HG02610 (cell line): ENCODE results near the gene MAGI1.

ENCODE experiments used
- ATAC-seq: cut with Tn5 transposase; IDR thresholded peaks from one replicate; pipeline ENCODE4 v1.9.1; 2021; ENCODE audit warnings: mild to moderate bottlenecking, moderate library complexity; ENCODE audit not compliant: unreplicated experiment

MAGI1 gene

GRCh38 chr3:65352951-65353350, 685.8 kb downstream of the MAGI1 start:
- ATAC-seq, result no peak

GRCh38 chr3:65351753-65352152, 687.0 kb downstream of the MAGI1 start:
- no peak for ATAC-seq

GRCh38 chr3:65350801-65351476, 687.8 kb downstream of the MAGI1 start:
- ATAC-seq, result no peak

- no peak for ATAC-seq
Observed at GRCh38 chr3:65348398-65348995, 690.2 kb downstream of the MAGI1 start.

GRCh38 chr3:65347166-65347565, 691.6 kb downstream of the MAGI1 start:
- no peak for ATAC-seq

GRCh38 chr3:65344846-65345245, 693.9 kb downstream of the MAGI1 start:
- no peak for ATAC-seq

- no peak for ATAC-seq
Observed at GRCh38 chr3:65344444-65344843, 694.3 kb downstream of the MAGI1 start.

- no peak for ATAC-seq
Observed at GRCh38 chr3:65343736-65344135, 695.0 kb downstream of the MAGI1 start.

GRCh38 chr3:65343026-65343425, 695.7 kb downstream of the MAGI1 start:
- ATAC-seq, result no peak

- ATAC-seq, result peak; percentile 72
Observed at GRCh38 chr3:65342084-65342683, 696.5 kb downstream of the MAGI1 start.

- no peak for ATAC-seq
Observed at GRCh38 chr3:65339192-65339740, 699.5 kb downstream of the MAGI1 start.

GRCh38 chr3:65338571-65338970, 700.1 kb downstream of the MAGI1 start:
- no peak for ATAC-seq

- no peak for ATAC-seq
Observed at GRCh38 chr3:65335587-65335986, 703.1 kb downstream of the MAGI1 start.

GRCh38 chr3:65334045-65334665, 704.6 kb downstream of the MAGI1 start:
- ATAC-seq, result no peak

GRCh38 chr3:65331730-65332129, 707.0 kb downstream of the MAGI1 start:
- ATAC-seq, result no peak

GRCh38 chr3:65330072-65330471, 708.6 kb downstream of the MAGI1 start:
- no peak for ATAC-seq

- ATAC-seq, result no peak
Observed at GRCh38 chr3:65328148-65328547, 710.6 kb downstream of the MAGI1 start.

- no peak for ATAC-seq
Observed at GRCh38 chr3:65326574-65326973, 712.1 kb downstream of the MAGI1 start.

- ATAC-seq, result no peak
Observed at GRCh38 chr3:65322910-65323309, 715.8 kb downstream of the MAGI1 start.

GRCh38 chr3:65318231-65318630, 720.5 kb downstream of the MAGI1 start:
- ATAC-seq, result no peak

GRCh38 chr3:65314916-65315315, 723.8 kb downstream of the MAGI1 start:
- no peak for ATAC-seq

GRCh38 chr3:65314269-65314668, 724.4 kb downstream of the MAGI1 start:
- no peak for ATAC-seq
